HepG2 (cell line): Measurements from ENCODE around the gene ANAPC16. TPM values are rescaled to one million over a fixed set of nuclear protein-coding genes. Genes with fewer than 3 reads are reported as not detected.
A peak's percentile ranks its signal among the peaks of the same experiment; 100 is the strongest.

Experiments used
- BRF2 ChIP-seq: sonication (generic); formaldehyde crosslinking; IDR thresholded peaks from 2 replicates; pipeline ENCODE4 v1.8.1; 2022; ENCODE audit warnings: mild to moderate bottlenecking, missing genetic modification reagents
- CERS6 ChIP-seq: sonication (generic); formaldehyde crosslinking; IDR thresholded peaks from 2 replicates; pipeline ENCODE4 v1.5.0; 2020; ENCODE audit warnings: missing genetic modification reagents
- DMAP1 ChIP-seq: IDR thresholded peaks from 2 replicates; pipeline ENCODE4 v1.6.1; 2016
- DR1 ChIP-seq: sonication (generic); formaldehyde crosslinking; IDR thresholded peaks from 2 replicates; pipeline ENCODE4 v1.8.0; 2021; ENCODE audit warnings: mild to moderate bottlenecking, missing genetic modification reagents, inconsistent platforms
- EP300 ChIP-seq, 3 experiments: sonication (generic) in 1 of 3; formaldehyde crosslinking in 1 of 3; IDR thresholded peaks; 2 replicates each; pipeline versions ENCODE4 v1.5.1 to v1.6.1; 2011 to 2020; ENCODE audit warnings: low read depth in 2 of 3, low read length in 2 of 3, borderline replicate concordance in 1 of 3, improper control_type of control experiment in 1 of 3, mild to moderate bottlenecking in 1 of 3, missing genetic modification reagents in 1 of 3, moderate library complexity in 1 of 3
- HIVEP1 ChIP-seq: sonication (generic); formaldehyde crosslinking; IDR thresholded peaks from 2 replicates; pipeline ENCODE4 v1.4.0; 2020; ENCODE audit warnings: mild to moderate bottlenecking, missing genetic modification reagents
- HNRNPUL1 ChIP-seq: fragments of 200-400 bp; formaldehyde crosslinking; IDR thresholded peaks from 2 replicates; pipeline ENCODE4 v1.6.1; 2017; ENCODE audit warnings: low read depth, mild to moderate bottlenecking, low read length, moderate library complexity
- IRX3 ChIP-seq: sonication (generic); formaldehyde crosslinking; IDR thresholded peaks from 2 replicates; pipeline ENCODE4 v1.8.1; 2023; ENCODE audit warnings: mild to moderate bottlenecking, low read depth, missing genetic modification reagents, borderline replicate concordance
- LRRFIP1 ChIP-seq: sonication (generic); formaldehyde crosslinking; conservative IDR thresholded peaks from 2 replicates; pipeline ENCODE4 v1.4.0; 2020; ENCODE audit warnings: missing genetic modification reagents
- NR2F6 ChIP-seq, 2 experiments: IDR thresholded peaks; 2 replicates each; pipeline ENCODE4 v1.6.1; 2016; ENCODE audit warnings: antibody characterized with exemption in 1 of 2, mild to moderate bottlenecking in 1 of 2
- RELA ChIP-seq: sonication (generic); formaldehyde crosslinking; IDR thresholded peaks from 2 replicates; pipeline ENCODE4 v1.4.0; 2020; ENCODE audit warnings: missing genetic modification reagents
- TBX2 ChIP-seq: sonication (generic); formaldehyde crosslinking; IDR thresholded peaks from 2 replicates; pipeline ENCODE4 v1.5.0; 2020; ENCODE audit warnings: missing genetic modification reagents, mild to moderate bottlenecking, borderline replicate concordance
- TCF12 ChIP-seq, 2 experiments: fragments of 450-650 bp in 1 of 2; sonication (generic) in 1 of 2; formaldehyde crosslinking in 1 of 2; IDR thresholded peaks; 2 replicates each; pipeline versions ENCODE4 v1.6.1 to v1.8.0; 2017 to 2022; ENCODE audit warnings: antibody characterized with exemption in 1 of 2, mild to moderate bottlenecking in 1 of 2, missing genetic modification reagents in 1 of 2, moderate library complexity in 1 of 2
- WIZ ChIP-seq: sonication (generic); formaldehyde crosslinking; IDR thresholded peaks from 2 replicates; pipeline ENCODE4 v1.5.1; 2020; ENCODE audit warnings: mild to moderate bottlenecking, missing genetic modification reagents
- ZNF205 ChIP-seq: IDR thresholded peaks from 2 replicates; pipeline ENCODE4 v1.6.1; 2018; ENCODE audit warnings: missing biosample characterization, missing genetic modification reagents
- ZNF512 ChIP-seq: sonication (generic); formaldehyde crosslinking; IDR thresholded peaks from 2 replicates; pipeline ENCODE4 v1.4.0; 2020; ENCODE audit warnings: mild to moderate bottlenecking, missing genetic modification reagents
- ZNF543 ChIP-seq: sonication (generic); formaldehyde crosslinking; IDR thresholded peaks from 2 replicates; pipeline ENCODE4 v1.4.0; 2020; ENCODE audit warnings: mild to moderate bottlenecking, missing genetic modification reagents
- ZNF749 ChIP-seq: sonication (generic); formaldehyde crosslinking; IDR thresholded peaks from 2 replicates; pipeline ENCODE4 v1.8.0; 2022; ENCODE audit warnings: mild to moderate bottlenecking, missing genetic modification reagents, moderate library complexity, borderline replicate concordance
- ZNF770 ChIP-seq: sonication (generic); formaldehyde crosslinking; IDR thresholded peaks from 2 replicates; pipeline ENCODE4 v1.5.0; 2020; ENCODE audit warnings: mild to moderate bottlenecking, missing genetic modification reagents
- polyA plus RNA-seq, 8 experiments: library from polyadenylated mRNA; depleted of rRNA in 3 of 8; stranded (reverse) in 7 of 8; unstranded in 1 of 8; fragments of >200 nt; fragmentation: Illumina TruSeq in 4 of 8; extraction: Trizol in 4 of 8; gene quantifications; 2 replicates each; pipeline versions ENCODE4 v1.2.1 to v1.2.3, GENCODE V29; 2011 to 2016; ENCODE audit warnings: low read depth in 4 of 8, missing spikeins in 1 of 8, mixed read lengths in 1 of 8; ENCODE audit not compliant: insufficient read depth in 1 of 8
- total RNA-seq, 5 experiments: library from RNA; depleted of rRNA; stranded (reverse); fragments of >200 nt; fragmentation: Illumina TruSeq; extraction: Trizol; gene quantifications; 2 replicates each; pipeline ENCODE4 v1.2.3, GENCODE V29; 2016; ENCODE audit warnings: low read depth in 1 of 5

The ANAPC16 gene
- total and polyA plus RNA-seq, 2 of the 13 experiments (the other 11 are each of a cell fraction or from before 2014, with no cell fraction given), result 74.8 to 89.4 TPM

- TF ChIP-seq CERS6 (CRISPR knock-in tag), result no peak
- TF ChIP-seq TBX2, result no peak
- TF ChIP-seq HNRNPUL1, result no peak
- TF ChIP-seq LRRFIP1 (CRISPR knock-in tag), result no peak
- TF ChIP-seq IRX3, result no peak
- TF ChIP-seq ZNF543, result no peak
- no peak for TF ChIP-seq WIZ (CRISPR knock-in tag)
- no peak for TF ChIP-seq EP300 (IDR thresholded peaks at IDR 0.05; ENCODE audit: low read depth in 2 of 2, low read length in 2 of 2)
- no peak for TF ChIP-seq EP300 (CRISPR knock-in tag; IDR thresholded peaks at IDR 0.05; ENCODE audit: borderline replicate concordance)
- TF ChIP-seq ZNF205, result no peak
- TF ChIP-seq ZNF770 (CRISPR knock-in tag), result 0 out of 2 replicates have a peak, but pooled peaks have one; percentile 18
- TF ChIP-seq NR2F6 (IDR thresholded peaks at IDR 0.05), result no peak
- TF ChIP-seq NR2F6 (CRISPR knock-in tag; IDR thresholded peaks at IDR 0.05), result no peak
- TF ChIP-seq DR1, result no peak
- TF ChIP-seq DMAP1, result no peak
- no peak; the same call in 1 of the 2 replicates for TF ChIP-seq RELA
- no peak for TF ChIP-seq TCF12 (IDR thresholded peaks at IDR 0.05)
- TF ChIP-seq TCF12 (CRISPR knock-in tag; IDR thresholded peaks at IDR 0.05), result no peak
- no peak for TF ChIP-seq ZNF512
- TF ChIP-seq ZNF749, result no peak; the same call in 1 of the 2 replicates
- TF ChIP-seq BRF2, result no peak; the same call in 1 of the 2 replicates
- no peak for TF ChIP-seq HIVEP1
Measured at GRCh38 chr10:72274730-72275350, 59.0 kb downstream of the ANAPC16 start (continued).
